GM12864 (cell line): Measurements from ENCODE around the gene ZNF148.

Experiments
- DNase-seq: peaks from one replicate; pipeline ENCODE4 v3.0.0-alpha.2; 2011; ENCODE audit warnings: low read depth
- H3K4me3 ChIP-seq: 2 replicates; pipeline ENCODE4 v1.5.1; 2011; ENCODE audit warnings: mild to moderate bottlenecking, low read depth, low read length, control low read depth
- TF ChIP-seq, protein P1 (sequence below): IDR thresholded peaks from 2 replicates; pipeline ENCODE4 v1.5.1; 2011; ENCODE audit warnings: low read depth, mild to moderate bottlenecking, moderate library complexity, low read length, control low read depth, inconsistent platforms; ENCODE audit errors: missing control alignments

Gene ZNF148

DNA sequence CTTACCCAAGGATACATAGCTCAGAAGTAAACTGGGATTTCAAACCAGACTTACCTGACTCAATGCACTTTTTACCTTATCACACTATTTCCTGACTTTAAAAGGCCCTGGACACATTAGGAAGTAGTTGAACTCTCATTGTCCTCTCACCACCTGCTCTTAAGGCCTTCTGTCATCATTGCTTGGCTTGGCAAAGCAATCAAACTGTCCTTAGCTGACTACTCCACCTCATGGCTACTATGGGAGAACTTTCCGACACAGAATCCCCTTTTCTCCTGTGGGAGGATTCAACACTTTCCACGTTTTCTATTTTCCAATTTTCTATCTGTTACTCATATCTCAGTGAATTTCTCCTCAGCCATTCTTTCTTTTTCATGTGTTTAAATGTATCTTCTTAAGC is 55.4 kb downstream of the ZNF148 start:
- TF ChIP-seq, protein P1, sequence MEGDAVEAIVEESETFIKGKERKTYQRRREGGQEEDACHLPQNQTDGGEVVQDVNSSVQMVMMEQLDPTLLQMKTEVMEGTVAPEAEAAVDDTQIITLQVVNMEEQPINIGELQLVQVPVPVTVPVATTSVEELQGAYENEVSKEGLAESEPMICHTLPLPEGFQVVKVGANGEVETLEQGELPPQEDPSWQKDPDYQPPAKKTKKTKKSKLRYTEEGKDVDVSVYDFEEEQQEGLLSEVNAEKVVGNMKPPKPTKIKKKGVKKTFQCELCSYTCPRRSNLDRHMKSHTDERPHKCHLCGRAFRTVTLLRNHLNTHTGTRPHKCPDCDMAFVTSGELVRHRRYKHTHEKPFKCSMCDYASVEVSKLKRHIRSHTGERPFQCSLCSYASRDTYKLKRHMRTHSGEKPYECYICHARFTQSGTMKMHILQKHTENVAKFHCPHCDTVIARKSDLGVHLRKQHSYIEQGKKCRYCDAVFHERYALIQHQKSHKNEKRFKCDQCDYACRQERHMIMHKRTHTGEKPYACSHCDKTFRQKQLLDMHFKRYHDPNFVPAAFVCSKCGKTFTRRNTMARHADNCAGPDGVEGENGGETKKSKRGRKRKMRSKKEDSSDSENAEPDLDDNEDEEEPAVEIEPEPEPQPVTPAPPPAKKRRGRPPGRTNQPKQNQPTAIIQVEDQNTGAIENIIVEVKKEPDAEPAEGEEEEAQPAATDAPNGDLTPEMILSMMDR: no peak
- no peak for DNase-seq
- H3K4me3 ChIP-seq: no peak overlapping the region

- TF ChIP-seq, protein P1: no peak
- H3K4me3 ChIP-seq: no peak overlapping the region
- DNase-seq: no peak
These were observed 56.3 kb downstream of the ZNF148 start for GRCh38 chr3:125318871-125319270.

- no peak overlapping the region for H3K4me3 ChIP-seq
- no peak for DNase-seq
- TF ChIP-seq, protein P1: no peak
These were observed 56.8 kb downstream of the ZNF148 start for GRCh38 chr3:125318167-125318865.

DNA sequence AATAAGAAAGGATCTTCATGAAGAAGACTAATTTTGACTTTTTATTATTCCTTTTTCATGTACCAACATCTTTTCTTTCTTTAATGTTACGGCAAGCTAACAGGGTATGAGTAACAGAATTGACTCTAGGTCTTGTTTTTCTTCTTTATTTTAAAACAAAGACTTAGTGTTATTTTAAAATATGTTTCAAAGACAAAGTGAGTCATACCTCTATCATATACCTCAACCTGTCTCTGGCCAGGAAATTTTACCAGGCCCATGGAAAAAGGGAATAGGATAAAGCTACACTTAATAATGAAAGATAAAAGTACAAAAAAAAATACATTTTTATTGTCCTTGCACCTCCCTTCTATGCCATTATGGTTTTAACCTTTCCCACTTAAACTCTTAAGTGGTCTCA is 57.4 kb downstream of the ZNF148 start:
- H3K4me3 ChIP-seq: no peak overlapping the region
- TF ChIP-seq, protein P1: no peak
- DNase-seq: no peak

DNA sequence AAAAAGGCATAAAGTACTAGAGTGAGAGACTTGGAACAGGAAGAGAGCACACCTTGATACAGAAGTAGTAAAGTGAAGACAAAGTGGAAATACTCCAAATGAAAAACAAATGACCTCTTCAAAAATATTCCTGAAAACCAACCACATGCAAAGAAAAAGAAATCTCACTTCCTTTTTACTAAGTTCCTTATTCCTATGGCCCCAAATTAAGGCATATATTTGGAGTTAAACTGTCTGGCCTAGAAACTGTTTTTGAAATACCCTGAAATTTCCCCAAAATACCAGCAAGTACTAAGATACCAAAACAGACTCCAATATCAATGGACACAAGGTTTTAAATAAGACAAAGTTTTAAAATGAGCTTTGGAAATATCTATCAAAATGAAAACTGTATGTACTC is 58.2 kb downstream of the ZNF148 start:
- DNase-seq: no peak
- no peak overlapping the region for H3K4me3 ChIP-seq
- TF ChIP-seq, protein P1: no peak

GRCh38 chr3:125316246-125316645 is 58.9 kb downstream of the ZNF148 start:
- DNase-seq: no peak
- TF ChIP-seq, protein P1: no peak
- H3K4me3 ChIP-seq: no peak overlapping the region

DNA sequence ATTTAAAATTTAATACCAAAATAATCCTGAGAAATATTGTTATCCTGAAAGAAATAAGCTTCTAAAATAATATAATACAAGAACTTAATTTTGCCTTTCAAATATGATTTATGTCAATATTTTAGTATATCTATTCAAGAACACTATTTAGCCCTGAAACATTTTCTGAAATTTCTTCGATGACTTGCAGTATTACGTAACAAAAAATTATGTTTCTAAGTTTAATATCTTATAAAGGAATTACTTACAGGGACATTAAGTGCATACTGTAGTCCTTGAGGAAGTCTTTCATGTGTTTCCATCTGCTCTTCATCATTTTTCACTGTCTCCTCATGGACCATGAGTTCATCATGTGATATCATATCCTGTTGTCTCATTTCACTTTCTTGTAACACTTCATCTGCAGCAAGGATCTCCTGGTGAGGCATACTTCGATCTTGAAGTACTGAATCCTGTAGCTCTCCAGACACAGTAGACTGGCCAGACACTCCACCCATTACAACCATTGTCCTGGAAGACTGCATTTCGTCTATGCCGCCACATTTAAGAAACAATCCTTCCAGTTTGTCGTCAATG is 62.0 kb downstream of the ZNF148 start:
- TF ChIP-seq, protein P1: no peak
- no peak overlapping the region for H3K4me3 ChIP-seq
- DNase-seq: no peak
